Heart right ventricle (tissue), 16 donors: Measurements from ENCODE around the gene AGBL1. TPM values are rescaled to one million over a fixed set of nuclear protein-coding genes. Genes with fewer than 3 reads are reported as not detected.

Experiments used
- ATAC-seq, 8 donors: fragments of 200-7000 bp; cut with Tn5 transposase; one replicate each; pipeline ENCODE4 v1.9.1; 2020; ENCODE audit warnings: mild to moderate bottlenecking in 8 of 8, moderate library complexity in 8 of 8, moderate number of reproducible peaks in 1 of 8
- DNase-seq, 2 donors: peaks; one replicate each; pipeline ENCODE4 v3.0.0-alpha.2; 2020
- H3K27ac ChIP-seq, 10 donors: fragments of 200-600 bp; sonication (generic) in 2 of 10; one replicate each; pipeline versions ENCODE4 v1.5.0 to v1.8.0; 2020 to 2022; ENCODE audit warnings: mild to moderate bottlenecking in 3 of 10
- H3K27me3 ChIP-seq, 7 donors: fragments of 200-600 bp; one replicate each; pipeline ENCODE4 v1.8.0; 2021 to 2022; ENCODE audit warnings: mild to moderate bottlenecking in 2 of 7
- H3K36me3 ChIP-seq, 9 donors: fragments of 200-600 bp; sonication (generic) in 1 of 9; one replicate each; pipeline versions ENCODE4 v1.5.0 to v1.8.0; 2020 to 2022; ENCODE audit warnings: mild to moderate bottlenecking in 2 of 9
- H3K4me1 ChIP-seq, 9 donors: fragments of 200-600 bp; sonication (generic) in 1 of 9; one replicate each; pipeline versions ENCODE4 v1.5.0 to v1.8.0; 2020 to 2022; ENCODE audit warnings: mild to moderate bottlenecking in 4 of 9
- H3K4me3 ChIP-seq, 10 donors: fragments of 200-600 bp; sonication (generic) in 2 of 10; one replicate each; pipeline versions ENCODE4 v1.5.0 to v1.8.0; 2020 to 2022; ENCODE audit warnings: mild to moderate bottlenecking in 7 of 10, moderate library complexity in 2 of 10
- H3K9me3 ChIP-seq, 11 donors: fragments of 200-600 bp in 10 of 11; sonication (generic) in 2 of 11; one replicate each; pipeline versions ENCODE4 v1.5.0 to v1.8.0; 2013 to 2022; ENCODE audit warnings: mild to moderate bottlenecking in 2 of 11, control low read depth in 1 of 11, moderate library complexity in 1 of 11
- WGBS, 2 donors: extraction: QIAGEN DNeasy Blood & Tissue Kit; methylation state at CpG; one replicate each; pipeline ENCODE4 v1.1.7; 2013; ENCODE audit warnings: inconsistent platforms in 1 of 2; 5-methylcytosine and 5-hydroxymethylcytosine counted together
- intact Hi-C, 10 donors: fragments of 100-400 bp; cut with DNase I; formaldehyde crosslinking; loops; one replicate each; pipeline versions ENCODE4 v1.11.1 to v1.14.2; 2022
- polyA plus RNA-seq, 2 donors: library from polyadenylated mRNA; stranded (reverse); fragments of 200-250 nt; gene quantifications; one replicate each; pipeline ENCODE4 v1.2.3, GENCODE V29; 2013
- total RNA-seq, 10 donors: library from RNA; stranded (reverse); fragmentation: NEBNext Ultra II Directional in 3 of 10; extraction: Animal tissue kit (Norgen Biotek cat#: 25700) in 3 of 10; gene quantifications; one replicate each; pipeline versions ENCODE4 v1.2.1 to v1.2.4, GENCODE V29; 2021 to 2023
- TF ChIP-seq, protein P1 (sequence below), 9 donors: fragments of 200-600 bp; sonication (generic) in 2 of 9; IDR thresholded peaks; one replicate each; pipeline versions ENCODE4 v1.5.0 to v1.8.0; 2021 to 2022; ENCODE audit warnings: antibody characterized with exemption in 9 of 9, mild to moderate bottlenecking in 5 of 9, moderate library complexity in 1 of 9
- donor health status: Arrhythmogenic right ventricular cardiomyopathy.
- donor health status: ischemic (EF 13 %, LVEDD 7.1; RV severe dilation, severe dysfunction).
- donor health status: healthy with polysubstance abuse.
- donor health status: DM: no; HTN: yes; CAD: no.
- donor health status: DM: no; HTN: no; CAD: no.
- donor health status: ischemic (EF 25% LVEDD 6.9; RV normal size, moderate dysfunction).
- donor health status: ischemic (EF 25% LVEDD 5.7; RV mildly dilated, moderate dysfunction).
- donor health status: healthy.
- donor health status: DM: yes; HTN: yes; CAD: no.
- donor health status: Ischemic cardiomyopathy.
- donor health status: ischemic (EF 35%, LVEDD 5.7; RV mildly dilated, moderate dysfunction).
- donor health status: nonischemic (EF 11% LVEDD 7.7; RV severe dilation, severe dysfunction).
- donor health status: DM: yes; HTN: yes; CAD: no.
- donor health status: PGD.
- donor health status: ischemic (EF 29% LVEDD 5.4; RV normal size, mild dysfunction).
- donor health status: nonischemic (EF 23%, LVEDD 6.1; RV moderate dilation, normal function).

The AGBL1 gene
- total and polyA plus RNA-seq, 12 donors: 0.02 to 0.13 (median 0.09) TPM; not detected in 7

DNA sequence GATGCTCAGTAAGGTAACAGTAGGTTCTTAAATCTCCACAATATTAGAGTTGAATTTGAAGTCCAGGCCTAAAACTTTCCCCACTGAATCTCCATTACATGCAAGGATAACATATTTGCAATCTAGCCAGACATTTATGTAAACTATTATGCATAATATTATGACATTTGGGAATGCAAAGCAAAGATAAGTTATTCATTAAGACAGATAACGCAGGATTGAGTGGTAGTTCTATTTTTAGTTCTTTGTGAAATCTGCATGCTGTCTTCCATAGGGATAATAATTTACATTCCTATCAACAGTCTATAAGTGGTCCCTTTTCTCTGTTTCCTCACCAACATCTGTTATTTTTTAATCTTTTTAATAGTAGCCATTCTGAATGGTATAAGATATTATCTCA lies 333.5 kb downstream of the AGBL1 start:
- no peak overlapping the region for H3K4me3 ChIP-seq
- TF ChIP-seq, protein P1, sequence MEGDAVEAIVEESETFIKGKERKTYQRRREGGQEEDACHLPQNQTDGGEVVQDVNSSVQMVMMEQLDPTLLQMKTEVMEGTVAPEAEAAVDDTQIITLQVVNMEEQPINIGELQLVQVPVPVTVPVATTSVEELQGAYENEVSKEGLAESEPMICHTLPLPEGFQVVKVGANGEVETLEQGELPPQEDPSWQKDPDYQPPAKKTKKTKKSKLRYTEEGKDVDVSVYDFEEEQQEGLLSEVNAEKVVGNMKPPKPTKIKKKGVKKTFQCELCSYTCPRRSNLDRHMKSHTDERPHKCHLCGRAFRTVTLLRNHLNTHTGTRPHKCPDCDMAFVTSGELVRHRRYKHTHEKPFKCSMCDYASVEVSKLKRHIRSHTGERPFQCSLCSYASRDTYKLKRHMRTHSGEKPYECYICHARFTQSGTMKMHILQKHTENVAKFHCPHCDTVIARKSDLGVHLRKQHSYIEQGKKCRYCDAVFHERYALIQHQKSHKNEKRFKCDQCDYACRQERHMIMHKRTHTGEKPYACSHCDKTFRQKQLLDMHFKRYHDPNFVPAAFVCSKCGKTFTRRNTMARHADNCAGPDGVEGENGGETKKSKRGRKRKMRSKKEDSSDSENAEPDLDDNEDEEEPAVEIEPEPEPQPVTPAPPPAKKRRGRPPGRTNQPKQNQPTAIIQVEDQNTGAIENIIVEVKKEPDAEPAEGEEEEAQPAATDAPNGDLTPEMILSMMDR (IDR thresholded peaks at IDR 0.05): no peak
- no peaks in the 10 kb centered on the region for H3K9me3 ChIP-seq
- WGBS, 2 donors: 36 to 52% methylated on average over 1 of the region's 1 CpG
- intact Hi-C loops: no loop called here
- DNase-seq: no peak
- no peaks in the 10 kb centered on the region for H3K4me1 ChIP-seq
- H3K36me3 ChIP-seq: no peaks in the 10 kb centered on the region
- no peak overlapping the region for H3K27ac ChIP-seq
- peaks cover 0 to 7% (median 3%) of the 10 kb centered on the region in 7 donors for H3K27me3 ChIP-seq
- no peak for ATAC-seq

DNA sequence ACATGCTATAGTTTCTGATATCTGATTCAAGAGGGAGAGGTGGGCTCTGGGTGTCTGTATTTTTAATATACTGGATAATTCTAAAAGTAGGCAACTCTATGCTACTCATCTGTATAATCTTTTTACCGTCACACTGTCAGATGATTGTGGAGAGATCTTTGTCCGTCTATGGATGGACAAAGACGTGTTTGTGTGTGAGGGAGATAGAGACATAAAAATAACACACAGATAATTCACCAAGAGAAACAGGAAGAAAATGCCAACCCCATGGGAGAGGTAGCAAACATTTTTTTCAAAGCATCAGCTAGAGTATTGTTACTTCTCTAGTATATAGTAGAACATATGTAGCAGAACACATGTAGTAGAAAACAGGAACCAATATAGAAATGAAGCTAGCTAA lies 346.1 kb downstream of the AGBL1 start:
- TF ChIP-seq, protein P1 (IDR thresholded peaks at IDR 0.05): no peak
- Histone ChIP-seq H3K4me1 (no peaks in the 10 kb centered on the region), H3K36me3 (no peaks in the 10 kb centered on the region), H3K27ac (no peak overlapping the region), H3K27me3 (no peaks in the 10 kb centered on the region), H3K9me3 (peaks cover 0 to 28% (median 0%) of the 10 kb centered on the region in 11 donors), H3K4me3 (no peak overlapping the region)
- 53 to 63% methylated on average over 3 of the region's 3 CpGs for WGBS, 2 donors
- DNase-seq (no peak), ATAC-seq (no peak)
- intact Hi-C loops: no loop called here

DNA sequence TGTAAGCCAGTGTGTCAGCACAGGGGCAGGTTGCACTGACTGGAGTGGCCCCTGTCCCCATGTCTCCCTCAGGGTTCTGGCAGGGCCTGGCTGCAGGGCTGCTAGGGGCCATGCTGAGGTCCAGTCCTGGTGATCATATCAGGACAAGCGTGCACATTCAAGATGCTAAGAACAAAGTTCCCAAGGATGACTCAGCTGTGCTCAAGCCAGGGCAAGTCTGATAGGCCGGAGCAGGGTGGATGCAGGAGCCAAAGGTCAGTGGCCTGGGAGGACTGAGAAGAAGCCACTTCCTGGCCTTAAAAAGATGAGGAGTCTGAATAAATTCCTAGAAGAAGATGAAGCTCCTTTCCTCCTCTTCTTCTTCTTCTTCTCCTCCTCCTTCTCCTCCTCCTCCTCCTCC lies 353.2 kb downstream of the AGBL1 start:
- H3K4me1 ChIP-seq: no peaks in the 10 kb centered on the region
- no peaks in the 10 kb centered on the region for H3K27me3 ChIP-seq
- no peak overlapping the region for H3K4me3 ChIP-seq
- no peaks in the 10 kb centered on the region for H3K9me3 ChIP-seq
- ATAC-seq: no peak
- TF ChIP-seq, protein P1 (IDR thresholded peaks at IDR 0.05): no peak
- H3K36me3 ChIP-seq: no peaks in the 10 kb centered on the region
- WGBS, 2 donors: 58 to 68% methylated on average over 2 of the region's 2 CpGs
- H3K27ac ChIP-seq: no peak overlapping the region
- intact Hi-C loops: loop anchor here in 1 of 10 donors (10.0 kb wide), 1 partner anchor 62 kb away; no protein-coding TSS in a partner anchor
- no peak for DNase-seq

DNA sequence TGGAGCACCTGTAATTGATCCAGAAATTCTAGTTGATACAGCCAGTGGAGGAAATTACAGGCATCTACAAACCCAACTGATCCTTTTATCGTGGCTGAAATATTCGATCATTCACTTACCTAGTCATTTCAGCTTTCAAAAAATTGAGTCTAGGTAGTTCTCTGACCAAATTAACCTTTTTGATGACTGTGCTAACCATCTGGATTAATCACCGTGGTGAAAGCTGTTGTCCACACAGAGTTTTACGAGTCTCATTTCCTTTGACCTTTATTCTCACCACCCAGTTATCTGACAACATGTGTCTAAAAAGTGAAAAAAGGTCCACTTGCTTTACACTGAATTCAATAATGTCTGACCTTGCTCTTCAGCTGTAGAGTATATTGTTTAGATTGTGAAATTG lies 354.3 kb downstream of the AGBL1 start:
- H3K4me3 ChIP-seq: no peak overlapping the region
- no peak overlapping the region for H3K27ac ChIP-seq
- H3K4me1 ChIP-seq: no peaks in the 10 kb centered on the region
- no peak for ATAC-seq
- no peak for DNase-seq
- no peaks in the 10 kb centered on the region for H3K9me3 ChIP-seq
- TF ChIP-seq, protein P1 (IDR thresholded peaks at IDR 0.05): no peak
- intact Hi-C loops: loop anchor here in 1 of 10 donors (10.0 kb wide), 1 partner anchor 61 kb away; no protein-coding TSS in a partner anchor
- no peaks in the 10 kb centered on the region for H3K27me3 ChIP-seq
- H3K36me3 ChIP-seq: no peaks in the 10 kb centered on the region
- WGBS, 2 donors: 68 to 69% methylated on average over 4 of the region's 4 CpGs
